Stimulated activated CD4-positive, alpha-beta T cell treated with anti-CD3 and anti-CD28 coated beads, Interleukin-1b, Interleukin-23, amount 100 ng/mL, for 1 hour (primary cell): ENCODE measurements around the gene TAF11L9.
"Not testable (repeated sequence)": the region's sequence is repeated elsewhere in the genome, so short reads cannot be mapped to it uniquely, and the experiment has no call there.

ENCODE experiments used
- DNase-seq, 2 donors: peaks; one replicate each; pipeline ENCODE4 v3.0.0-alpha.2; 2020; ENCODE audit warnings: low read depth in 2 of 2

Gene TAF11L9

GRCh38 chr5:17594255-17594654 is at the start of gene TAF11L9:
TAF11L9 (minus strand) TSS chr5:17594394.
- not testable (repeated sequence) for DNase-seq

DNA sequence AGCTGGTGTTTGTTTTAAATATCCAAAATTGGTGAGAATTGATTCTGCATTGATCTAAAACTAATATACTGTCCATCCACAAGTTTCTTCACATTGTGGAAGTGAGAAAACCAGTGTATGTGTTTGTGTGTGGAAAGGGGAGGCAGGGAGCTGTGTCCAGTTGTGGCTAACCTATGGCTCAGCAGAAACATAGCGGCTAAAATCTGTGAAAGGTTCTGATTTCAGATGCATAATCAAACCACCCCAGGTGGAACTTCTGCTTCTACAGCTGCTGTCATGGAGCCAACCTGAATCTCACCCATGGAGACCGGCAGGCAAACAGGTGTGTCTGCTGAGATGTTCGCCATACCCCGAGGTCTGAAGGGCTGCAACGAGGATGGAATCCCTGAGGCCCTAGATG is 40.0 kb upstream of the TAF11L9 start, which contains the start of gene TAF11L14:
TSS of gene TAF11L14 (plus strand) at position 301 of the 400 bp plus-strand sequence.
- DNase-seq: no peak

- DNase-seq: not testable (repeated sequence)
Observed at GRCh38 chr5:17631788-17632187, 37.6 kb upstream of the TAF11L9 start, which contains the start of gene TAF11L13. TAF11L13 (plus strand) TSS chr5:17632088.

GRCh38 chr5:17625686-17626085 is 31.5 kb upstream of the TAF11L9 start:
- DNase-seq: no peak

GRCh38 chr5:17620627-17621026 is 26.4 kb upstream of the TAF11L9 start:
- DNase-seq: no peak

DNA sequence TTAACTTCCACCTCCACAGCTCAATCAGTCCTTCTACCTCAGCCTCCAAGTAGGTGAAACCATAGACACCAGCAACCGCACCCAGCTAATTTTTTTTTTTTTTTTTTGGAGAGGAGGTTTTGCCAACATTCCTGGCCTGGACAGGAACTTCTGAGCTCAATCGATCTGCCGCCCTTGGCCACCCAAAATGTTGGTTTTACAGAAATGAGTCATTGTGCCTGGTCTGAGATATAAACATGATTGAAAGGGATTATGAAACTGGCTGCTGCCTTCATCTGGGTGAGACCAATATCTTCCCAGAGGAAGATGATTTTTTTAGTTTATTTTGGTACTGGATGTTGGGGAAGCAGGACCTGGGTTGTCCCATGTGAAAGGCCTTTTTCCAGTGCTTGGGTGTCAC is 25.2 kb upstream of the TAF11L9 start:
- no peak for DNase-seq

- no peak for DNase-seq
Observed at GRCh38 chr5:17614872-17615605, 20.8 kb upstream of the TAF11L9 start.

GRCh38 chr5:17610092-17610491 is 15.9 kb upstream of the TAF11L9 start, which contains the start of gene TAF11L12:
TAF11L12 (plus strand) TSS chr5:17610392.
- DNase-seq: not testable (repeated sequence)

DNA sequence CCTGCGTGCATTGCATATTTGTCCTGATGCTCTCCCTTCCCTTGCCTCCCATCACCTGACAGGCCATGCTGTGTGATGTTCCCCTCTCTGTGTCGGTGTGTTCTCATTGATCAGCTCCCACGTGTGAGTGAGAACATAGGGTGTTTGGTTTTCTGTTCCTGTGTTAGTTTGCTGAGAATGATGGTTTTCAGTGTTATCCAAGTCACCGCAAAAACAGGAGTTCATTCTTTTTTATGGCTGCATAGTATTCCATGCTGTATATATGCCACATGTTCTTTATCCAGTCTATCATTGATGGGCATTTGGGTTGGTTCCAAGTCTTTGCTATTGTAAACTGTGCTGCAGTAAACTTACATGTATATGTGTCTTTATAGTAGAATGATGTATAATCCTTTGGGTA is 13.3 kb upstream of the TAF11L9 start:
- DNase-seq: not testable (repeated sequence)

DNA sequence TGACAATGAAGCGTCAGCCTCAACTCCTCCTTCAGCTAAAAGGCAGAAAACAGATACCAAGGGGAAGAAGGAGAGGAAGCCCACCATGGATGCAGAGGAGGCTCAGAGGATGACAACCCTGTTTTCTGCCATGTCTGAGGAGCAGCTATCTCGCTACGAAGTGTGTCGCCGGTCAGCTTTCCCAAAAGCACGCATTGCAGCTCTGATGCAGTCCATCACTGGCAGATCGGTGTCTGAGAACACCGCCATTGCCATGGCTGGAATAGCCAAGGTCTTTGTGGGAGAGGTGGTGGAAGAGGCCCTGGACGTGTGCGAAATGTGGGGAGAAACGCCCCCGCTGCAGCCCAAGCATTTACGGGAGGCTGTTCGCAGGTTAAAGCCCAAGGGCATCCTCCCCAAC is 10.8 kb upstream of the TAF11L9 start:
- no peak for DNase-seq

DNA sequence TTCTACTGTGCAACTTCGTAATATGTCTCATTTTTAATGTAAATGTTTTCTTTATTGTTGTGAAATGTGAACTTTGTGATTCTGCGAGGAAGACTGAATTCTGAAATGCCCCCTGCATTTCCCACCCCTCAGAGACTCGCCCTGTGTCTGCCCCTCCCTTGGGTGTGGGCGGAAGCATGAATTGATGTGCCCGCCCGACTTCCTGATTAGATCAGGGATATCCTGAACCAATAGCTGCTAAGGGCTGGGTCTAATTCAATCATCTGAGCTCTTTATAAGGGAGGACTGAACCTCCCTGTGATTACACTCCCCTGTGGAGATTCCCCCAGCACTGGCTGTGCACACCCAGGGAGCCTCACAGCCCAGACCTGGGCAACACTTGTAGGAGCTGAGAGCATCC is 9.7 kb upstream of the TAF11L9 start, which contains the start of gene TAF11L11:
TSS of gene TAF11L11 (plus strand) at position 304 of the 400 bp plus-strand sequence.
- not testable (repeated sequence) for DNase-seq

GRCh38 chr5:17597728-17598127 is 3.5 kb upstream of the TAF11L9 start, which contains the start of gene TAF11L10:
TAF11L10 (minus strand) TSS chr5:17597828.
- DNase-seq: not testable (repeated sequence)

GRCh38 chr5:17590860-17591259 is 3.3 kb downstream of the TAF11L9 start, which contains the start of gene TAF11L8:
TAF11L8 (minus strand) TSS chr5:17590960.
- not testable (repeated sequence) for DNase-seq

DNA sequence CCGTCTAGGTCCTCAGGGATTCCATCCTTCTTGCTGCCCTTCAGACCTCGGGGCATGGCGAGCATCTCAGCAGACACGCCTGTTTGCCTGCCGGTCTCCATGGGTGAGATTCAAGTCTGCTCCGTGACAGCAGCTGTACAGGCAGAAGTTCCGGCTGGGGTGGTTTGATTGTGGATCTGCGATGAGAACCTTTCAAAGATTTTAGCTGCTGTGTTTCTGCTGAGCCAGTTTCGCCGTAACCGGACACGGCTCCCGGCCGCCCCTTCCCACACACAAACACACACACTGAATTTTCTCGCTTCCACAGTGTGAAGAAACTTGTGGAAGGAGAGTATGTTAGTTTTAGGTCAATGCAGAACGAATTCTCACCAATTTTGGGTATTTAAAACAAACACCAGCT is 8.5 kb downstream of the TAF11L9 start, which contains the start of gene TAF11L7:
TSS of gene TAF11L7 (minus strand) at position 101 of the 400 bp plus-strand sequence.
- DNase-seq: not testable (repeated sequence)
